NCI-H226 (cell line): ENCODE data around the gene C1orf21.

ENCODE experiments used
- DNase-seq: peaks from one replicate; pipeline ENCODE4 v3.0.0-alpha.2; 2015

Gene C1orf21

GRCh38 chr1:184489908-184490307 is 103.1 kb downstream of the C1orf21 start:
- peak; percentile 37 for DNase-seq

GRCh38 chr1:184492536-184492935 is 105.7 kb downstream of the C1orf21 start:
- no peak for DNase-seq

- no peak for DNase-seq
Observed at GRCh38 chr1:184493987-184494388, 107.2 kb downstream of the C1orf21 start.

- DNase-seq: no peak
Observed at GRCh38 chr1:184494929-184495328, 108.1 kb downstream of the C1orf21 start.

DNA sequence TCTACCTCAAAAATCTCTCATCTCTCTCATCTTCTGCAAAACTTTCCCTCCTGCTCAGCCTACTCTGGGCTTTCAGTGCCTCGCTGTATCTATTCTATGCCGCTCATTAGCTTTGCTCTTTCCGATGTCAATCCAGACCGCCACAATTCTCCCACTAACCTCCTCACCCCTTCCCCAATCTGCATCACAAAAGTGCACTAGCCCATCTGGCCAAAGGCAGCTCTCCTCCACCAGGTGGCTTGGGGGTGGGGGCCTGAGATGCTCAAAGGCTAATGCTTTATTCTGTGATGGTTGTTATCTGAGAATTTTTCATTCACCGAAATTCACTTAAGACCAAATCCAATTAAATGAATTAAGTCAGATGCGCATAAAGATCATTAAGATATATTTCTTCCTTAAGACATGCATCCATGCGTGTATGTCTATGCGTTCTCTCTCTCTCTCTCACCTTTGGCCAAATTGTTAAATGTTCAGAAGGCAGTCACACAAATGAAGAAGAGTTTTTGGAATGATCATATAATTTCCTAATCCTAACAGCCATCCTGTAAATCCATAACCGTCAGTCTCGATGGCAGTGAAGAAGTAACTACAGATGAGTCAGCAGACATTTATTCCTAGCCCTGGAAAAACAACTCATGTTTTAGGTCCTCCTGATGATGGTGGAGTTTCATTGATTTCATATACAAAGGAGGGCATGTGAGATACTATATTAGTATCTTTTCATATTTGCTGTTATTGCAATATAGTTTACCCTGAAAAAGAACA is 111.3 kb downstream of the C1orf21 start:
- no peak for DNase-seq

- no peak for DNase-seq
Observed at GRCh38 chr1:184499616-184500015, 112.8 kb downstream of the C1orf21 start.

DNA sequence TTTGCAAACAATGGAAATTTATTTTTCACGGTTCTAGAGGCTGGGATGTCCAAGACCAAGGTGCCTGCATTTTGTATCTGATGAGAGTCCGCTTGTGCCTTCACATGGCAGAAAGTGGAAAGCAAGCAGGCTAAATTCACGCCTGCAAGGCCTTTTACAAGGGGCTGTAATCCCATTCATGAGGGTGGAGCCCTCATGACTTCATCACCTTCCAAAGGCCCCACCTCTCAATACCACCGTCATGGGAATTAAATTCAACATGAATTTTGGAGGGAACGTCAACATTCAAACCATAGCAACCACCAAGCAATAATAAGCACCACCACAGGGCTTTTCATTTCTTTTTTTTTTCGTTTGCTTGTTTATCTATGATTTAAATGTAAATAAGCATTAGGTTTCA is 115.3 kb downstream of the C1orf21 start:
- no peak for DNase-seq

GRCh38 chr1:184503221-184503749 is 116.5 kb downstream of the C1orf21 start:
- no peak for DNase-seq

GRCh38 chr1:184504040-184504954 is 117.5 kb downstream of the C1orf21 start:
- DNase-seq: no peak

DNA sequence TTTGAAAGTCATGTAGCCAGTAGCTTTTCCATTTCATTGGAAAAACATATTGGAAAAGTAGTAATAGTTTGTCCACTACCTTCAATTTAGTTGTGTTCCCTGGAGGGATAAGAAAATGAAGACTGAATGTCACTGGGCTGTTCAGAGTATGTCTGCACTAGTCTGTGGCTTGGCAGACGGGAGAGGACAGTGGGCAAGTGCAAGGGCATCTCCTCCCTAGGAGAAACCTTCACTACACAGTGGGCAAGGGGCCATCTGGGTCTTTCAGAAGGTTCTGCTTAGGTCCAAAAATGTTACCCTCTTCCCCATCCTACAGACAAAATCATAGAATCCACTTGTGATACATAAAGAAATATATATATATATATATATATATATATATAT is 118.1 kb downstream of the C1orf21 start:
- no peak for DNase-seq

- no peak for DNase-seq
Observed at GRCh38 chr1:184506481-184506880, 119.7 kb downstream of the C1orf21 start.

DNA sequence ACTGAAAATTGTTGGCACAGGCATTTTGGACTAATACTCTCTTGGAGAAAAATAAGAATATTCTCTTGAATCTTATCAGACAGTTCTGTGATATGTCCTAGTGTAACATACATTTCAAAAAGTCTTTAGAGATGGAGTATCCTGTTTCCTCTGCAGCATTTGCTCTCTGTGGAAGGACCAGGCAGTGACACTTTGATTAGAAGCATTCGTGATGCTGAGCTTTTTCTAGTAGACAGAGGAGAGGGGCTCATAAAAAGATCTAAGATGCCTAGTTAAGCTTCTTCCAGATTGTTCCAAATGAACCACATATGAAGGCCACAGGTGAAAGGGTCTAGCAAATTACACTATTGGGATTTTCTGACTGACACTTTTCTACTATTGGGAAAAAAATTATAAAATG is 120.3 kb downstream of the C1orf21 start:
- no peak for DNase-seq

GRCh38 chr1:184507604-184508280 is 120.9 kb downstream of the C1orf21 start:
- no peak for DNase-seq

GRCh38 chr1:184509105-184509504 is 122.3 kb downstream of the C1orf21 start:
- DNase-seq: no peak

DNA sequence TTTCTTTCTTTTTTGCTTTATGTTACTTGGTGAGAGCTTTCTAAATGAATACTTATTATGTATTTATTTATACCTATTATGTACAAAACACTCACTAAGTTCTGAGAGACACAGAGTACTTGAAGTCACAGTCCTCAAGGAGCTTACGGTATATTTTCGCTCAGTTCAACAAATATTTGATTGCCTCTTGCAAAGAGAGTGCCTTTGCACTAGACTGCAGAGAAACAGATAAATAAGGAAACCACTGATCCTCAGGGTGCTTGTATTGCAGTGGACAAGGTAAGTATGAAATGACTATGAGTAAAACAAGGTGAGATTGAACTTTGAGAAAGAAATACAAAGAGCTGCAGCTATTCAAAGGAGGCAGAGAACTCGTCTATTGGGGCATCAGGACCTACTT is 123.3 kb downstream of the C1orf21 start:
- DNase-seq: no peak

- DNase-seq: no peak
Observed at GRCh38 chr1:184512724-184513123, 125.9 kb downstream of the C1orf21 start.

- DNase-seq: peak; percentile 49
Observed at GRCh38 chr1:184513421-184513820, 126.6 kb downstream of the C1orf21 start.

- peak; percentile 60 for DNase-seq
Observed at GRCh38 chr1:184513966-184514365, 127.1 kb downstream of the C1orf21 start.

DNA sequence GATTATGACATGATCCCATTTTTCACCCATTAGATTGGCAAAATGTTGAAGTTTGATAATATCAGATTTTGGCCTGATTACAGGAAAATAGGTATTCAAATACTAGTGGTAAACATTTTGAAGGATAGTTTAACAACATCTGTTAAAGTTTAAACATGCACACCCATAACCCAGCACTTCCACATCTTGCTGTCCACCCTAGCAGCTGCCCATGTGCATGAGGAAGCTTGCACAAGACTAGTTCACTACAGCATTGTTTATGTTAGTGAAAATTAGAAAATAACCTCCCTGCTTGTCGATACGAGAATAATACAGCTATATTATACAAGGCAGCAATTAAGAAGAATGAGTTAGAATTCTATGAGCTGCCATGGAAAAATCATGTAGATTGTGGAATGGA is 127.6 kb downstream of the C1orf21 start:
- DNase-seq: no peak

DNA sequence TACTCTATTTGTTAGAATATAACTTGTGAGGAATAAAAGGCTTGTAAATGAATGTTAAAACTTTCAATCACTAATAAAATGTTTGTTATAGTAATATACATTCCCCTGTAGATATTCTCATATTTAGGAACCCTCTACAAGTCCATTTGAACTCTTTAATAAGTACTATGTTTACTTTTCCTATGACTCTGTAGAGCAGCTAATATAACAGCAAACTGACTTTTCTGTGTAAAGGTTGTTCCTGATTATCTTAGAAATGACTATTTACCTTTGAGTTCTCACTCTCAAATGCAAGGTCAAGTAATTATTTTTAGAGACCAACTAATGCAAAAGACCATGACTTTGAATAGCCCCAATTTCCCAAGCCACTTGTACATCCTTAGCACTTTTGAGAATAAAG is 130.3 kb downstream of the C1orf21 start:
- no peak for DNase-seq

GRCh38 chr1:184518736-184519357 is 132.0 kb downstream of the C1orf21 start:
- no peak for DNase-seq

- no peak for DNase-seq
Observed at GRCh38 chr1:184520336-184520735, 133.5 kb downstream of the C1orf21 start.

DNA sequence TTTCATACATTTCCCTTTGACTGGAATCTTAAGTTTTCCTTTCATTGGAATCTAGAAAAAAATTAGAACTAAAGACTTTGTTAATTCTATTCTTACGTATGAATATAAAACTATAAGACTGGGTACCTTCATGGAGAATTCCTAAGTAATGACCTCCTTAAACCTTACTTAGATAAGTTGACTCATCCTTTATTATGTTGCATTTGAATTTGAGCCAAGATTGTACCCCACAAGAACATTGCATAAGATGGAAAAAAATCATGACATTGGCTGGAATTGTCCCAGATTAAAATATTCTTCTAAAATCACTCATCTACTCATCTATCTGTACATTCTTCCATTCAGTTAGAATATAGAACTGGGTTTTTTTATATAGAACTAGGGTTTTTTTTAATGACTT is 137.4 kb downstream of the C1orf21 start:
- DNase-seq: peak; percentile 55
